ENCODE data around the gene ATP4B. TPM values are rescaled to one million over a fixed set of nuclear protein-coding genes. Genes with fewer than 3 reads are reported as not detected.

The ATP4B gene
- total RNA-seq, 1 donor from 2014 or later, result not detected

DNA sequence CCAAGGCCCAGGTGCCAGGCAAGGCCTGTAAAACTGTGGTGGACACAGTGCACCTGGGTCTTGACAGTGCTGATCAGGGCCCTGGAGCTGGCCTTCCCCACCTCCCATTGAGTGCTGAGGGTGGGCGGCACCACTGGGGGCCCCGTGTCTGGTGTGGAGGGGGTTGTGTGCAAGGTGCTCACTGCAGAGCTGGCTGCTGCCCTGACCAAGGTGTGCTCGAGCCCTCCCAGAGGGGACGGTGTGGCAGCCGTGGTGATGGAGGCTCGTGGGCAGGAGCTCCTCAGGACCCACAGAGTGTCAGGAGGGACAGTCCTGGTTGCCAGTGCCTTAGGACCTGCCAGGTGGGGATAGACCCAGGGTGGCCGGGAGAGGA, 23.0 kb downstream of the ATP4B start:
- TF ChIP-seq, protein P1, sequence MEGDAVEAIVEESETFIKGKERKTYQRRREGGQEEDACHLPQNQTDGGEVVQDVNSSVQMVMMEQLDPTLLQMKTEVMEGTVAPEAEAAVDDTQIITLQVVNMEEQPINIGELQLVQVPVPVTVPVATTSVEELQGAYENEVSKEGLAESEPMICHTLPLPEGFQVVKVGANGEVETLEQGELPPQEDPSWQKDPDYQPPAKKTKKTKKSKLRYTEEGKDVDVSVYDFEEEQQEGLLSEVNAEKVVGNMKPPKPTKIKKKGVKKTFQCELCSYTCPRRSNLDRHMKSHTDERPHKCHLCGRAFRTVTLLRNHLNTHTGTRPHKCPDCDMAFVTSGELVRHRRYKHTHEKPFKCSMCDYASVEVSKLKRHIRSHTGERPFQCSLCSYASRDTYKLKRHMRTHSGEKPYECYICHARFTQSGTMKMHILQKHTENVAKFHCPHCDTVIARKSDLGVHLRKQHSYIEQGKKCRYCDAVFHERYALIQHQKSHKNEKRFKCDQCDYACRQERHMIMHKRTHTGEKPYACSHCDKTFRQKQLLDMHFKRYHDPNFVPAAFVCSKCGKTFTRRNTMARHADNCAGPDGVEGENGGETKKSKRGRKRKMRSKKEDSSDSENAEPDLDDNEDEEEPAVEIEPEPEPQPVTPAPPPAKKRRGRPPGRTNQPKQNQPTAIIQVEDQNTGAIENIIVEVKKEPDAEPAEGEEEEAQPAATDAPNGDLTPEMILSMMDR (conservative IDR thresholded peaks at IDR 0.05; ENCODE audit: low read depth, low read length), result no peak
- DNase-seq (ENCODE audit: low read depth), result no peak
- H3K4me3 ChIP-seq (ENCODE audit: low read depth, low read length), result no peak overlapping the region

GRCh38 chr13:113634279-113635047, 23.5 kb downstream of the ATP4B start:
- TF ChIP-seq, protein P1 (conservative IDR thresholded peaks at IDR 0.05; ENCODE audit: low read depth, low read length), result no peak
- DNase-seq (ENCODE audit: low read depth), result no peak
- H3K4me3 ChIP-seq (ENCODE audit: low read depth, low read length), result no peak overlapping the region

DNA sequence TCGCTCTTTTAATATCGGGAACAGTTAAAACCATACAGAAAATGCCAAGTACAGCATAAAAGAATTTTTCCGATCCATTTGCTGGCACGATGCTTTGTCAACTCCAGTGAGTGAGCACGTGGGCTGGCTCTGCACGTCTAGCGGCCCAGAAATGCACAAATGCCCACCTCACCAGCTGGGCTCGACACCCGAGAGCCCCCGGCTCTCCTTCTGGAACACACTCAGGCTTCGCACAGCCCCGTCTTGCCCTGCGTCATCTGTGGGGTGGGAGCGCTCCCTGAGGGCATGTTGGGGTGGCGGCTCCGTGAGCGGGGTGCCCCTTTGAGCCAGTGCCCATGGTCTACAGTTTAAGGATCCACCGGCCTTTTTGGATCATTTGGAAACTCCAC, 24.5 kb downstream of the ATP4B start:
- no peak overlapping the region for H3K4me3 ChIP-seq (ENCODE audit: low read depth, low read length)
- no peak for DNase-seq (ENCODE audit: low read depth)
- TF ChIP-seq, protein P1 (conservative IDR thresholded peaks at IDR 0.05; ENCODE audit: low read depth, low read length), result no peak

DNA sequence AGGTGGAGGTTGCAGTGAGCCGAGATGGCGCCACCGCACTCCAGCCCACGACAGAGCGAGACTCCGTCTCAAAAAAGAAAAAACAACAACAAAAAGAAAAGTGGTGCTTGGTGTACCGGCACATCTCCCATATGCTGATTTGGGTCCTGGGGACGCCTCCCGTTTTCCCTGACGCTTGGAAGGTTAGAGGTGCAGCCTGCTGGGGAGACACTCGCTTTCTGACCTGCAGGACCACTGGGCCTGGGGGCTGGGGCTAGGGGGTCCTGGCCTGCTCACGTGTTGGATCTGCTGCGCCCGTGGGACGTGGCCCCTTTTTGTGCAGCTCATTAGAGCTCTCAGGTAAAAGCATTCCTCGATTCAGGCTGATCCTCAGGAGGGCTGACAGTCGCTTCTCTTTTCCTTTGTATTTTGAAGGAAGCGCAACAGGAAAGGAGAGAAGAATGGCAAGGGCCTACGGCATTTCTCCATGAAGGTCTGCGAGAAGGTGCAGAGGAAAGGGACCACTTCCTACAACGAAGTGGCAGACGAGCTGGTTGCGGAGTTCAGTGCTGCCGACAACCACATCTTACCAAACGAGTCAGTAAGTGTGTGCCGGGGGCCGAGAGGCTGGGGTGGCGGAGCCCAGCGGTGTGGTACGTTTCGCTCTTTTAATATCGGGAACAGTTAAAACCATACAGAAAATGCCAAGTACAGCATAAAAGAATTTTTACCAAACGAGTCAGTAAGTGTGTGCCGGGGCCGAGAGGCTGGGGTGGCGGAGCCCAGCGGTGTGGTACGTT, 25.1 kb downstream of the ATP4B start:
- TF ChIP-seq, protein P1 (conservative IDR thresholded peaks at IDR 0.05; ENCODE audit: low read depth, low read length), result no peak
- DNase-seq (ENCODE audit: low read depth), result no peak
- no peak overlapping the region for H3K4me3 ChIP-seq (ENCODE audit: low read depth, low read length)

- no peak overlapping the region for H3K4me3 ChIP-seq (ENCODE audit: low read depth, low read length)
- DNase-seq (ENCODE audit: low read depth), result no peak
- TF ChIP-seq, protein P1 (conservative IDR thresholded peaks at IDR 0.05; ENCODE audit: low read depth, low read length), result no peak
These were observed 26.5 kb downstream of the ATP4B start for GRCh38 chr13:113631341-113632095.

- H3K4me3 ChIP-seq (ENCODE audit: low read depth, low read length), result no peak overlapping the region
- no peak for DNase-seq (ENCODE audit: low read depth)
- TF ChIP-seq, protein P1 (conservative IDR thresholded peaks at IDR 0.05; ENCODE audit: low read depth, low read length), result no peak
These were observed 27.2 kb downstream of the ATP4B start for GRCh38 chr13:113630804-113631203.

Data from epithelial cell of proximal tubule (primary cell).